ENCODE measurements around the gene KCNG2. TPM values are rescaled to one million over a fixed set of nuclear protein-coding genes. Genes with fewer than 3 reads are reported as not detected.

Gene KCNG2
- total and polyA plus RNA-seq, 4 donors = 0.03 to 0.23 (median 0.08) TPM; not detected in 1

DNA sequence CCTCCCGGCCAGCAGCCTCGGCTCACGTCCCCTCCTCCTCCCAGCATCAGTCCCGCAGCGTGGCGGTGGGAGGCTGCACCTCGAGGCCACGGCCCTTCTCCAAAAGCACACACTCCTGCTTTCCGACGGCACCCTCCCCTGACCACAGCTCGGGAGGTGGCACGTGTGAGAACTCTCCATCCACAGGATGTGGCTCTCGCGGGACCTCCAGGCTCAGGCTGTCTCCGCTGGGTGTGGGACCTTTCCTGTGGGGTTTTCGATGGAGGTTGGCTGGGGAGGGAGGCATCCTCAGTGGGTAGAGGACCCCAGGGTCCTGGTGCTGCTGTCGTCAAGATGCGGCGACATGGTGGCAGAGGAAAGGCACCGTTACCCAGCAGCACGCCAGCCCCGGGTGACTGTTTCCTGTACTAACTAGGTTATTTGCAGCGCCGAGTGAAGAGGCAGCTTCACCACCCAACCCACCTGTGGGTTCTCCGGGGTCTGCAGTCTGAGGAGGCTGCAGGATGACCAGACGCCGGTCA lies 42.8 kb upstream of the KCNG2 start:
- H3K4me3 ChIP-seq (ENCODE audit: low read depth in 1 of 3, low read length in 3 of 3) = no peak overlapping the region
- TF ChIP-seq EGR1 (IDR thresholded peaks at IDR 0.05; ENCODE audit: low read depth in 2 of 2) (no peak), TAF1 (conservative IDR thresholded peaks at IDR 0.05) (no peak), YY1 (IDR thresholded peaks at IDR 0.05) (no peak), RXRA (IDR thresholded peaks at IDR 0.05) (no peak), FOXA2 (IDR thresholded peaks at IDR 0.05) (no peak), SP1 (IDR thresholded peaks at IDR 0.05) (no peak), JUND (IDR thresholded peaks at IDR 0.05) (no peak)
- H3K27me3 ChIP-seq (ENCODE audit: control insufficient read depth in 4 of 4, insufficient read depth in 4 of 4, low read length in 3 of 4) = no peaks in the 10 kb centered on the region
- H3K9me3 ChIP-seq (ENCODE audit: control insufficient read depth in 4 of 4, low read length in 3 of 4) = no peaks in the 10 kb centered on the region
- H3K27ac ChIP-seq (ENCODE audit: low read depth in 1 of 2, low read length in 2 of 2) = no peak overlapping the region
- H3K9ac ChIP-seq (ENCODE audit: low read depth in 1 of 2, low read length in 2 of 2) = no peak overlapping the region
- 98% methylated on average over 27 of the region's 27 CpGs for WGBS
- no peak for DNase-seq (ENCODE audit: low spot score)
- peaks cover 3 to 24% (median 13%) of the 10 kb centered on the region in 4 donors for H3K36me3 ChIP-seq (ENCODE audit: control insufficient read depth in 4 of 4, insufficient read depth in 3 of 4, low read depth in 1 of 4, low read length in 3 of 4)
- H3K4me1 ChIP-seq (ENCODE audit: control insufficient read depth in 4 of 4, insufficient read depth in 4 of 4, low read length in 3 of 4) = no peaks in the 10 kb centered on the region

DNA sequence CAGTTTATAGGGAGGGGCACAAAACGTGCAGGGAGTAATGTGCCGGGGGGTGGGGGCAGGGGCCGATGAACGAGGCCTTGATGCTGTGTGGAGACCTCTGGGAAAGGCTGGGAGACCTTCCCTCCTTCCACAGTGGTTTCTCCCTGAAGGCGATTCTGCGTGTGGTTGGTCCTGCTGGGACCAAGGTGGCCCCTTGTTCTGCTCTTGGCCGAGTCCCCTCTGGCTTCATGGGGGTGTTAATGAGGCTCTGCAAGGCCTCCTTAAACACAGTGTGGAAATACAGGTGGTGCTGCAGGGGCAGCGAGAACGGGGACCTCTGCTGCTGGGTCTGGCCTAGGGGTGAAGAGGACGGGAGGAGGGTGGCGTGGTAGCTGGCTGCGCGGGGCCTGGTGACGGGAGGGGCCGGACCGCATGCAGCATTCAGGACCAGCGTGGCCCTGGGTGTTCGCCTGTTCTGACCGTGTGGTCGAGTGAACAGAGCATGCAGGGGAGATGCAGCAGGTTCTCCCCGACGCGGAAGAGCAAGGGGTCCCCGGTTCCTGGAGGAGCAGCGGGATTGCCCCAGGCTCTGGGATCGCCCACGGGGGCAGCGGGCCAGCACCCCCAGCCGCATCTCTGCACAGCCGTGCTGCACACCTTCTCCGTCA lies 42.1 kb upstream of the KCNG2 start:
- WGBS = 96% methylated on average over 31 of the region's 31 CpGs
- DNase-seq (ENCODE audit: low spot score) = no peak
- TF ChIP-seq, protein P1, sequence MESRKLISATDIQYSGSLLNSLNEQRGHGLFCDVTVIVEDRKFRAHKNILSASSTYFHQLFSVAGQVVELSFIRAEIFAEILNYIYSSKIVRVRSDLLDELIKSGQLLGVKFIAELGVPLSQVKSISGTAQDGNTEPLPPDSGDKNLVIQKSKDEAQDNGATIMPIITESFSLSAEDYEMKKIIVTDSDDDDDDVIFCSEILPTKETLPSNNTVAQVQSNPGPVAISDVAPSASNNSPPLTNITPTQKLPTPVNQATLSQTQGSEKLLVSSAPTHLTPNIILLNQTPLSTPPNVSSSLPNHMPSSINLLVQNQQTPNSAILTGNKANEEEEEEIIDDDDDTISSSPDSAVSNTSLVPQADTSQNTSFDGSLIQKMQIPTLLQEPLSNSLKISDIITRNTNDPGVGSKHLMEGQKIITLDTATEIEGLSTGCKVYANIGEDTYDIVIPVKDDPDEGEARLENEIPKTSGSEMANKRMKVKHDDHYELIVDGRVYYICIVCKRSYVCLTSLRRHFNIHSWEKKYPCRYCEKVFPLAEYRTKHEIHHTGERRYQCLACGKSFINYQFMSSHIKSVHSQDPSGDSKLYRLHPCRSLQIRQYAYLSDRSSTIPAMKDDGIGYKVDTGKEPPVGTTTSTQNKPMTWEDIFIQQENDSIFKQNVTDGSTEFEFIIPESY (IDR thresholded peaks at IDR 0.05) = no peak
- TF ChIP-seq, protein P2, sequence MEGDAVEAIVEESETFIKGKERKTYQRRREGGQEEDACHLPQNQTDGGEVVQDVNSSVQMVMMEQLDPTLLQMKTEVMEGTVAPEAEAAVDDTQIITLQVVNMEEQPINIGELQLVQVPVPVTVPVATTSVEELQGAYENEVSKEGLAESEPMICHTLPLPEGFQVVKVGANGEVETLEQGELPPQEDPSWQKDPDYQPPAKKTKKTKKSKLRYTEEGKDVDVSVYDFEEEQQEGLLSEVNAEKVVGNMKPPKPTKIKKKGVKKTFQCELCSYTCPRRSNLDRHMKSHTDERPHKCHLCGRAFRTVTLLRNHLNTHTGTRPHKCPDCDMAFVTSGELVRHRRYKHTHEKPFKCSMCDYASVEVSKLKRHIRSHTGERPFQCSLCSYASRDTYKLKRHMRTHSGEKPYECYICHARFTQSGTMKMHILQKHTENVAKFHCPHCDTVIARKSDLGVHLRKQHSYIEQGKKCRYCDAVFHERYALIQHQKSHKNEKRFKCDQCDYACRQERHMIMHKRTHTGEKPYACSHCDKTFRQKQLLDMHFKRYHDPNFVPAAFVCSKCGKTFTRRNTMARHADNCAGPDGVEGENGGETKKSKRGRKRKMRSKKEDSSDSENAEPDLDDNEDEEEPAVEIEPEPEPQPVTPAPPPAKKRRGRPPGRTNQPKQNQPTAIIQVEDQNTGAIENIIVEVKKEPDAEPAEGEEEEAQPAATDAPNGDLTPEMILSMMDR (IDR thresholded peaks at IDR 0.05; ENCODE audit: low read depth, low read length, missing input control) = no peak
- TF ChIP-seq RAD21 (IDR thresholded peaks at IDR 0.05) = no peak
- no peak for TF ChIP-seq EGR1 (IDR thresholded peaks at IDR 0.05; ENCODE audit: low read depth in 2 of 2)
- no peak for TF ChIP-seq JUND (IDR thresholded peaks at IDR 0.05)
- TF ChIP-seq FOXA1 (IDR thresholded peaks at IDR 0.05) = no peak
- no peak for TF ChIP-seq HNF4G (IDR thresholded peaks at IDR 0.05)
- no peak for TF ChIP-seq FOXA2 (IDR thresholded peaks at IDR 0.05)
- no peak for TF ChIP-seq GABPA (IDR thresholded peaks at IDR 0.05 in 1 of 2, conservative IDR thresholded peaks at IDR 0.05 in 1 of 2)

DNA sequence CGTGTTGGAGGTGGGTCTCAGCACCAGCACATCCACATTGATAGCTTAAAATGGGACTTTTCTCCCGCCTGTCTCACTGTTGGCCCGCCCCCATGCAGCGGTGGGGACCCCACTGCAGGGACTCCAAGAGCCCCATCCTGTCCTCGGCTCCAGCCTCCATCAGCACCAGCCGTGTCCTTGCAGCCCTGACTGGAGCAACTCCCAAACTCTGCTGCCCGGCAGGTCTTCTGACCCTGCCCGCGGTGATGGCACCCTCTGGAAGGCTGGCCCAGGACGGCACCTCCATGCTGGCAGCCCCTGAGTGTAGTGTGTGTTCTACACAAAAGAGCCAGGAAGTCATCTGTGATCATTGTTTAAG lies 41.6 kb upstream of the KCNG2 start:
- H3K4me1 ChIP-seq (ENCODE audit: control insufficient read depth in 4 of 4, insufficient read depth in 4 of 4, low read length in 3 of 4) = no peaks in the 10 kb centered on the region
- no peak for DNase-seq (ENCODE audit: low spot score)
- peaks cover 3 to 24% (median 13%) of the 10 kb centered on the region in 4 donors for H3K36me3 ChIP-seq (ENCODE audit: control insufficient read depth in 4 of 4, insufficient read depth in 3 of 4, low read depth in 1 of 4, low read length in 3 of 4)
- no peak overlapping the region for H3K9ac ChIP-seq (ENCODE audit: low read depth in 1 of 2, low read length in 2 of 2)
- 96% methylated on average over 10 of the region's 10 CpGs for WGBS
- no peaks in the 10 kb centered on the region for H3K27me3 ChIP-seq (ENCODE audit: control insufficient read depth in 4 of 4, insufficient read depth in 4 of 4, low read length in 3 of 4)
- H3K9me3 ChIP-seq (ENCODE audit: control insufficient read depth in 4 of 4, low read length in 3 of 4) = no peaks in the 10 kb centered on the region
- H3K27ac ChIP-seq (ENCODE audit: low read depth in 1 of 2, low read length in 2 of 2) = no peak overlapping the region
- no peak overlapping the region for H3K4me3 ChIP-seq (ENCODE audit: low read depth in 1 of 3, low read length in 3 of 3)
- TF ChIP-seq FOXA1 (IDR thresholded peaks at IDR 0.05) (no peak), FOXA2 (IDR thresholded peaks at IDR 0.05) (no peak), RXRA (IDR thresholded peaks at IDR 0.05) (no peak), NR2F2 (IDR thresholded peaks at IDR 0.05) (no peak), GABPA (IDR thresholded peaks at IDR 0.05 in 1 of 2, conservative IDR thresholded peaks at IDR 0.05 in 1 of 2) (no peak), YY1 (IDR thresholded peaks at IDR 0.05) (no peak), JUND (IDR thresholded peaks at IDR 0.05) (no peak), SP1 (IDR thresholded peaks at IDR 0.05) (no peak), RAD21 (IDR thresholded peaks at IDR 0.05) (no peak)
- TF ChIP-seq, protein P3, sequence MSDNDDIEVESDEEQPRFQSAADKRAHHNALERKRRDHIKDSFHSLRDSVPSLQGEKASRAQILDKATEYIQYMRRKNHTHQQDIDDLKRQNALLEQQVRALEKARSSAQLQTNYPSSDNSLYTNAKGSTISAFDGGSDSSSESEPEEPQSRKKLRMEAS (IDR thresholded peaks at IDR 0.05) = no peak
- TF ChIP-seq, protein P2 (IDR thresholded peaks at IDR 0.05; ENCODE audit: low read depth, low read length, missing input control) = no peak
- TF ChIP-seq, protein P1 (IDR thresholded peaks at IDR 0.05) = no peak

More for the DNA sequence above, 42.1 kb upstream of the KCNG2 start:
- Histone ChIP-seq H3K4me3 (ENCODE audit: low read depth in 1 of 3, low read length in 3 of 3) (no peak overlapping the region), H3K27me3 (ENCODE audit: control insufficient read depth in 4 of 4, insufficient read depth in 4 of 4, low read length in 3 of 4) (no peaks in the 10 kb centered on the region), H3K36me3 (ENCODE audit: control insufficient read depth in 4 of 4, insufficient read depth in 3 of 4, low read depth in 1 of 4, low read length in 3 of 4) (peaks cover 3 to 24% (median 13%) of the 10 kb centered on the region in 4 donors), H3K27ac (ENCODE audit: low read depth in 1 of 2, low read length in 2 of 2) (no peak overlapping the region), H3K4me1 (ENCODE audit: control insufficient read depth in 4 of 4, insufficient read depth in 4 of 4, low read length in 3 of 4) (no peaks in the 10 kb centered on the region), H3K9ac (ENCODE audit: low read depth in 1 of 2, low read length in 2 of 2) (no peak overlapping the region), H3K9me3 (ENCODE audit: control insufficient read depth in 4 of 4, low read length in 3 of 4) (no peaks in the 10 kb centered on the region)

Measured in liver (tissue), 9 donors.